NB4 (cell line): Measurements from ENCODE around the gene GIMAP2.

Source experiments
- DNase-seq: peaks from one replicate; pipeline ENCODE4 v3.0.0; 2010; ENCODE audit warnings: low read depth
- H3K4me3 ChIP-seq: one replicate; pipeline ENCODE4 v1.5.1; 2011; ENCODE audit warnings: mild to moderate bottlenecking, low read depth, low read length, moderate library complexity
- CTCF ChIP-seq: IDR thresholded peaks from one replicate; pipeline ENCODE4 v1.5.1; 2012; ENCODE audit warnings: low read depth, low read length
- MAX ChIP-seq: IDR thresholded peaks from 2 replicates; pipeline ENCODE4 v1.6.1; 2011; ENCODE audit warnings: low read depth, low read length
- MYC ChIP-seq: IDR thresholded peaks from 2 replicates; pipeline ENCODE4 v1.6.1; 2011; ENCODE audit warnings: low read depth, low read length
- POLR2A ChIP-seq: IDR thresholded peaks from 2 replicates; pipeline ENCODE4 v1.6.1; 2011; ENCODE audit warnings: mild to moderate bottlenecking; ENCODE audit not compliant: insufficient read length; ENCODE audit errors: extremely low read depth

The GIMAP2 gene

GRCh38 chr7:150731916-150732315 lies 46.4 kb downstream of the GIMAP2 start:
- no peak for DNase-seq
- H3K4me3 ChIP-seq = no peak overlapping the region
- no peak for TF ChIP-seq MYC

GRCh38 chr7:150732786-150733481 lies 47.4 kb downstream of the GIMAP2 start:
- DNase-seq = no peak
- H3K4me3 ChIP-seq = no peak overlapping the region
- TF ChIP-seq POLR2A = no peak
- TF ChIP-seq MYC = no peak
- TF ChIP-seq CTCF = no peak
- no peak for TF ChIP-seq MAX

GRCh38 chr7:150733482-150734095 lies 48.1 kb downstream of the GIMAP2 start:
- TF ChIP-seq POLR2A (no peak), MAX (no peak), MYC (no peak), CTCF (no peak)
- H3K4me3 ChIP-seq = no peak overlapping the region
- no peak for DNase-seq

- DNase-seq = no peak
- no peak overlapping the region for H3K4me3 ChIP-seq
- TF ChIP-seq CTCF (no peak), MAX (no peak), POLR2A (no peak), MYC (no peak)
These were observed 48.7 kb downstream of the GIMAP2 start for GRCh38 chr7:150734254-150734653.

GRCh38 chr7:150735596-150736358 lies 50.3 kb downstream of the GIMAP2 start:
- H3K4me3 ChIP-seq = no peak overlapping the region
- no peak for DNase-seq
- TF ChIP-seq MYC = no peak
- no peak for TF ChIP-seq CTCF
- TF ChIP-seq POLR2A = no peak
- no peak for TF ChIP-seq MAX

- H3K4me3 ChIP-seq = no peak overlapping the region
- TF ChIP-seq POLR2A (no peak), MYC (no peak), CTCF (no peak), MAX (no peak)
- no peak for DNase-seq
These were observed 51.4 kb downstream of the GIMAP2 start for GRCh38 chr7:150736864-150737263.
